TTC549 (cell line): Measurements from ENCODE around the gene TBX15.

Experiments used
- FAIRE-seq: peaks from 2 replicates; lab custom pipeline; 2012; peaks lifted over from hg19 to GRCh38; lab: Jason Lieb, UNC

The TBX15 gene

GRCh38 chr1:119001181-119002027 lies 13.3 kb upstream of the TBX15 start:
- no peak for FAIRE-seq

- FAIRE-seq: no peak
Observed at GRCh38 chr1:119000371-119001180, 12.4 kb upstream of the TBX15 start.

GRCh38 chr1:118999348-119000071 lies 11.4 kb upstream of the TBX15 start:
- FAIRE-seq: no peak

GRCh38 chr1:118998171-118998570 lies 10.0 kb upstream of the TBX15 start:
- no peak for FAIRE-seq

GRCh38 chr1:118997225-118997624 lies 9.1 kb upstream of the TBX15 start:
- no peak for FAIRE-seq

GRCh38 chr1:118995312-118996016 lies 7.3 kb upstream of the TBX15 start:
- no peak for FAIRE-seq

GRCh38 chr1:118993700-118994026 lies 5.5 kb upstream of the TBX15 start:
- FAIRE-seq: no peak

- no peak for FAIRE-seq
Observed at GRCh38 chr1:118992868-118993699, 4.9 kb upstream of the TBX15 start.

- FAIRE-seq: no peak
Observed at GRCh38 chr1:118992237-118992825, 4.2 kb upstream of the TBX15 start.

GRCh38 chr1:118991448-118991847 lies 3.3 kb upstream of the TBX15 start:
- no peak for FAIRE-seq

- FAIRE-seq: no peak
Observed at GRCh38 chr1:118990513-118991152, 2.5 kb upstream of the TBX15 start.

- FAIRE-seq: no peak
Observed at GRCh38 chr1:118989878-118990378, 1.8 kb upstream of the TBX15 start.

- no peak for FAIRE-seq
Observed at GRCh38 chr1:118989006-118989815, 1.1 kb upstream of the TBX15 start.

GRCh38 chr1:118987468-118988185 lies 516 bp downstream of the TBX15 start:
- FAIRE-seq: no peak

GRCh38 chr1:118986555-118987467 lies 1.3 kb downstream of the TBX15 start:
- no peak for FAIRE-seq

- FAIRE-seq: no peak
Observed at GRCh38 chr1:118985640-118986554, 2.2 kb downstream of the TBX15 start.
